CMK (cell line): ENCODE data around the gene MXI1.
"Not testable (repeated sequence)": the region's sequence is repeated elsewhere in the genome, so short reads cannot be mapped to it uniquely, and the experiment has no call there.

ENCODE experiments used
- DNase-seq: peaks from one replicate; pipeline ENCODE4 v3.0.0-alpha.2; 2010; ENCODE audit warnings: low read depth

Gene MXI1

DNA sequence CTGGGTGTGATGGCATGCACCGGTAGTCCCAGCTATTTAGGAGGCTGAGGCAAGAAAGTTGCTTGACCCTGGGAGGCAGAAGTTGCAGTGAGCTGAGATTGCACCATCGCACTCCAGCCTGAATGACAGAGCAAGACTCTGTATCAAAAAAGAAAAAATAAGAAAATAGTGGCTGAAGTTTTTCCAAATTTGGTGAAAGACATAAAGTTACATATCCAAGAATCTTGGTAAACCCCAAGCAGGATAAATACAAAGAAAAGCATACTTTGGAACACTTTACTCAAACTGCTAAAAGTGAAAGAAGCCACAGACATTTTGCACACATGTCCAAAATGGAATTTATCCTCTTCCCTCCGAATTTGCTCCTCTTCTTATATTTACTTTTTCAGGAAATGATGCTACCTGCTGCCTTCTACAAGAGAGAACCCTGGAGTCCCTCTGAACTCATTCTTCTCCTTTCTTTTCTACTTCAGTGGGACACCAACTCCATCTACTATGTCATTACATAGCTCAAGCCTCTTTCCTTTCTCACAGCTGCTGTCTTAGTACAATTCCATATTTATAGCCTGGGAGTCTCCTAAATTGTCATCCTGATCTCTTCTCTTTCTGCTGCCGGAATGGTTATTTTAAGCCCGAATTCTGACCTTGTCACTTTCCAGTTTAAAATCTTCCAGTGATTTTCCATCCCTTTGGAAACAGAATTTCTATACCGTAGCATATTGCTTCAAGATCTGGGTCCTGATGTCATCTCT lies 114.6 kb downstream of the MXI1 start:
- no peak for DNase-seq

DNA sequence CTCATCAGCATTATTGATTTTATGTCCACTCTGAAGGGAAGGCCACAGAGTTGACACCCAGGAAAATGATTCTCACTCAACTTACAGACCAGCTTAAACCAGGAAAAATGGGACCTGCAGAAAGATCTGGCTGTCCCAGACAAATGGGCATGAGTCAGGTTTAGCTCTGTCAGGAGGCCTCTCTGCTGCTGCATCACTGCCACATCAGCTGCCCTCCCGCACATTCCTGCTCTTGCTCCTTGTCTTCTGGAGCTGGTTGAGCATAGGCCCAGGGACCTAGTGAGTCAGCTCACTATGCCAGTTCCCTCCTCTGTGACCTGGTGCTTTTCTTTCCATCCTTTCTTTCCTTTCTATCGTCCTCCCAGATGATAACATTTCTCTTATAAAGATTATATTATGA lies 116.1 kb downstream of the MXI1 start:
- no peak for DNase-seq

DNA sequence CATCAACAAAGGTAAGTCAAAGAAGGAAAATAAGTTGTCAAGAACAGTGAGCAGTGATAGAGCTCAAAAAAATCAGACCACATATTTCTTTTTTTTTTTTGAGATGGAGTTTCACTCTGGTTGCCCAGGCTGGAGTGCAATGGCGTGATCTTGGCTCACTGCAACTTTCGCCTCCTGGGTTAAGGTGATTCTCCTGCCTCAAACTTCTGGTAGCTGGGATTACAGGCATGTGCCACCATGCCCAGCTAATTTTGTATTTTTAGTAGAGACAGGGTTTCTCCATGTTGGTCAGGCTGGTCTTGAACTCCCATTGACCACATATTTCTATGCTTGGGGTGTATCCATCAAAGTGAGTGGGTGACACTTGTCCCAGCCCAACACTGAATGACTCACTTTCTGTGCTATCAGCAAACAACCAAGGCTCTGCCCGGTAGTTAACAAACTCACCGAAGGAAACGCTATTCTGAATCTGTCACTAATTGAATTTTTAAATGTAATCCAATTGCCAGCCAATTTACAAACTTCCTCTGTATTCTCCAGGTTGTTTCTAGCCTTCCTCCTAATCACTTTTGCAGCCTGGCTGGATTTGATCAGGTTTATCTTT lies 116.9 kb downstream of the MXI1 start:
- no peak for DNase-seq

DNA sequence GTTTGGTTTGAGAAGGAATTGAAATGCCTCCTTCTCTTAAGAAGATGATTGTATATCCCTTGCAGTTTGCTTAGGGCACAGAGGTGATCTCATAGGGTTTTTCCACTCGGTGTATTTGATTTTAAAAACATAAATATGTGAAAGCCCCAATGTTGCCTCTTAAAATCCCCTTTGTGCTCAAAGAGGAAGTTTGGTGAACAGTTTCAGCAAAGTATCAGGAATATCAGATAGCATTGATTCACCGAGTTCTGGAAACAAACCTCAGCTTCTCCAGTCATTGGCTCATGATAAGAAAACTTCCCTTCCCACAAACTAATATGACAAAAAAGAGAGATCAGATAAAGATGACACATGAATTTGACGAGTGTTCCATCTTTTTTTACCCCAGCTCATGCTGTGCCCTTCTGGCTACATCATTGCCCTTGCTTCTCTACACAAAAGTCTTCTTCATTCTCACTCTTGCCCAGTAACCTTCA lies 117.4 kb downstream of the MXI1 start:
- DNase-seq, result no peak

DNA sequence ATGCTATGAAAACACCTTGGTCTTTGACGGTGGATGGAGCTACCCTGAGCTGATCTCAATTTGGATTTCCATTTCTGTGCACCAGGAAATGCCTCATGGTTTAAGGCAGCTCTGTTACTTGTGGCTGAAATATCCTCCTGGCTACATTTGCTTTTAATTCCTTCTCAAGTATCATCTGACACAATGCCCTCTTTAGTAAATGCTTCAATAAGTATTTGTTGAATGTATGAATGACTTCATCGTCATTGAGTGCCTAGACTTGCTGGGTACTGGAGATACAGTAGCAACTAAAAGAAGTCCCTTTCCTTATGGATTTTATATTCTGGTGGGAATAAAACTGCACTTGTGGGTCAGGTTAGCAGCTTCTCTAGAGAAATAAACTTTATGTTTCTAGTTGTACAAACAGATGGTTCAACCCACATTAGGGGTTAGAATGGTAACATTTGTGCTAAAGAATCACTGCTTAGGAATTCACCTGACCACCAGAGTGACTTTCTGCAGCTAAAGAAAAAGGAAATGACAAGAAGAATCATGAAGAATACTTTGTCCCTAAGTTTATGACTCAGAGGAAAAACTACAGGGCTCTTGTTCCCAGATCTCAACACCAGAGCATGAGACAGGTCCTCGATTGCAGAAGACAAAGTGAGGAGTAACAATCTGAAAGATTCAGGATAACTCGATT lies 119.1 kb downstream of the MXI1 start:
- no peak for DNase-seq

DNA sequence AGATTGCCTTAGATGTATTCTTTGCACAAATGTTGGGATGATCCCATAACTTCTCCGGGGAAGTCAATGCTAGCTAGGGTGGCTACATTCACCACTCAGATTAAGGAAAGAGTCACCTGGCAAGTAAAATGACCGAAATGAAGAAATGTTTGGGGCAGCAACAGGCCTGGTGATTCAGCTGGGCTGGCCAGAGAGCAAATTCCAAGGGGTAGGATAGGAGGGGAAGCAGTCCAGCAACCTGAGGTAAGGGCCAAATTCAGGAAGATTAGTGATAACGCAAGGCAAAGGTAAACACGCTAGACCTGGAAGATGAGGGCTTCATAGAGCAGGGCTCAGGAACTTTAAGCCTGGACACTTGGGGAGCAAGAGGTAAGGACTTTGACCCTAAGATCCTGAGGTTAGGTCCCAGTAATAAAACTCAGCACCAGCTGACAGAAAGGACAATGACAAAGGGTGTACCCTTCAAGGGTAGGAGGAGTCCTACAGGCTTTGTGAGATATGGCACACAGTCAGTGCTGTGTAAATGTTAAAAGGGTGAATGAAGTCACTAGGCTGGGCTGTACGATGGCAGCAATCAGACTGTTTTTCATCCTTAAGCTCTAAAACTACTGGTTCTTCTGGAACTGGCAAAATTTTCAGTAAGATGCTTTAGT lies 120.0 kb downstream of the MXI1 start:
- DNase-seq, result no peak

DNA sequence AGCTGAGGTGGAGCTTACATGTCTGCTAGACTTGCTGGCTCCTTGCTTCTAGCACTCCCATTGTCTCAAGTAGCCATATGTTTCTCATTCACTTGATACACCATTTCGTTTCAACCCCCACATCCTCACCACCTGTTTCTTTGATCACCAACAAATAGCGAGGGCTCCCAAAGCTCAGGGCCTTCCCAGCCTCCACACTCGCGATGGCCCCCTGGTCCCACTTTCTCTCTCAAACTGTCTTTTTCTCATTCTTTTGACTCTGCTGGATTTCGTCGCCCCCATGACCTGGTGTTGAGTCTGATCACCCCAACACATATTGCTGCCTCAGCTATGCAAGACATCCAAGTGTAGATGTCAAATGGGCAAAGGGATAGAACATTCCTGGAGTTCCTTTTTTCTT lies 123.3 kb downstream of the MXI1 start:
- no peak for DNase-seq

DNA sequence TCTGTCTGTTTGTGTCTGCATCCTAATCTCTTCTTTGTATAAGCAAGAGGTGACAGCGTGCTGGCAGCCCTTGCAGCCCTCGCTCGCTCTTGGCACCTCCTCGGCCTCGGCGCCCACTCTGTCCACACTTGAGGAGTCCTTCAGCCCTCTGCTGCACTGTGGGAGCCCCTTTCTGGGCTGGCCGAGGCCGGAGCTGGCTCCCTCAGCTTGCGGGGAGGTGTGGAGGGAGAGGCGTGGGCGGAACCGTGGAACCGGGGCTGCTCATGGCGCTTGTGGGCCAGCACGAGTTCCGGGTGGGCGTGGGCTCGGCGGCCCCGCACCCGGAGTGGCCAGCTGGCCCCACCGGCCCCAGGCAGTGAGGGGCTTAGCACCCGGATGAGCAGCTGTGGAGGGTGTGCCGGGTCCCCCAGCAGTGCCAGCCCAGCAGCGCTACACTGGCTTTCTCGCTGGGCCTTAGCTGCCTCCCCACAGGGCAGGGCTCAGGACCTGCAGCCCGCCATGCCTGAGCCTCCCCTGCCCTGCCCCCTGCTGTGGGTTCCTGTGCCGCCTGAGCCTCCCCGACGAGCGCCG lies 123.9 kb downstream of the MXI1 start:
- DNase-seq, result not testable (repeated sequence)

DNA sequence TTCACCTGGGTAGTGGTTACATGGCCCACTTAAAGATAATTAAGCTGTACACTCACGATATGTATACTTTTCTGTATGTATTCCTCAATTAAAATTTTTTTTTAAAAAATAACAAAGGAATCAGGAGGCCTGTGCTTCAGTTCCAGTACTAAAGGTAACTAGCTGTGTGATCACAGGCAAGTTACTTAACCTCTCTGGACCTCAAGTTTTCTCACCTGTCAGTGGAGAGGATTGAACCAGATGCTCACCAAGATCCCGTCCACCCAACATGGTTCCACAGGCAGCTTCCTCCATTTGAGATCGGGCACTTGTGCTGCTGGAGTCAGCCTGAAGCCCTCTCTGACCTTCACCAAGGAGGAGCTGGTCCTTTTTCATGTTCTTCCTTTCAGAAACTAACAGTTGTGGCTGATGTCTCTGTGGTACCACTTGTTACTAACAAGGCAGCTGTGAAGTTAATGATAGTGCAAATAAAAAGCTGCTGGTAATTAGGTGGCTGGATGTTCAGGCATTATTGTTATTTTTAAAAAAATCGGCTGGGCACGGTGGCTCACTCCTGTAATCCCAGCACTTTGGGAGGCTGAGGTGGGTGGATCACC lies 126.8 kb downstream of the MXI1 start:
- no peak for DNase-seq

DNA sequence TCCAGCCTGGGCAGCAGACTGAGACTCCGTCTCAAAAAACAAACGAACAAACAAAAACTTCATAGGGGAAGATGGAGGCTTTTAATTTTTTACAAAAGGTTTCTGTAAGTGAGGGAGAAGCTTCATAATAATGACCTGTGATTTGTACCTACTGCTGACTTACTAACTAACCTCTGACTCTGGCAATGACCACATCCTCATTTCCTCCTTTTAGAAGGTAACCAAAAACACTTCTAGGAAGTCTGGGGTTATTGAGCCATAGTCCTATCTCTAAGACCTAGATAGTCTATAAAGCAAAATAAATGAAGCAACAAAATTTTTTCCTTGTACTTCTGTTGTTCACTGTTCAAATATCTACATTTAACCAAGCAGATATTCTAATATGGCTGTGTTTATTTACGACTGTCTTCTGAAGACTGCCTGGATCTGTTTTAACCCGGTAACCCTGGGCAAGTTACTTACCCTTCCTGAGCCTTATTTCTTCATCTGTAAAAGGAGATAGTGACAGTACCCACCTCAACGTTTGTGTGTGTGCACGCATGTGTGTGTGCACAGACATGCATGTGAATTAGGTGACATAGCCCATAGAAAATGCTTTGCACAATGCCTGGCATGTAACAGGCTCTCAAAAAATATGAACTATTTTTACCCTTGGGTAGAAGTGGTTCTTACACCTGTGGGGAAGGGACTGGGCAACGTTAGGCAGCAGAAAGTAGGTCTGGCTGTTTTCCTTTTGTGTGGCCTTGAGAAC lies 128.1 kb downstream of the MXI1 start:
- DNase-seq, result no peak

DNA sequence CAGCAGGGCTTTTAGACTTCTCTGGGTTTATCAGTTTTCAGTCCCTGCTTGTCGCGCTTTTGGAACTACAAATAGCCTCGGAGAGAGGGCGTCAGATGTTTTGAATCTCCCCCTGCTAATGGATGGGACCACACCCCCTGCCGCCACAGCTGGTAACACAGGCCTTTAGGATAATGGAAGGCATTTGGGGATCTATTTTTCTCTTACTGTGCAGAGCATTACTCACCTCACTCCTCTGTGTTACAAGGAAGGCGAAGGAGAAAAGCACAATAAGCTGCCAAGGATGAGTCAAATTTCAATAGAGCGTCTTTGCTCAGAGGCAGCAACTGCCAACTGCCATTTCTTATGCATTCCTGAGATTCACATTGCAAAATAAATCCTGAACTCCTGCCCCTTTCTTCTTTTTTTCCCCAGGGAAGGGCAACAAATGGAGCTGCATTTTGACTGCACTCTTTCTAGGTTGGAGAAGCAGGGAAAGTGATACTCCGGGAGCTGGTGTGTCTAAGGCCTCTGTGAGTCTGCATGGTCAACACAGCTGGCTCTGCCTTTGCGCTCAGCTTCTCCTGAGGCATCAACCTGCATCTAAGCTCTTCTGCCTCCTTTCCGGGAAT lies 128.8 kb downstream of the MXI1 start:
- DNase-seq, result no peak
